Naive thymus-derived CD4-positive, alpha-beta T cell (primary cell): ENCODE results near the gene ARHGAP42. TPM values are rescaled to one million over a fixed set of nuclear protein-coding genes. Genes with fewer than 3 reads are reported as not detected.

Source experiments
- ATAC-seq: fragments of 150-1000 bp; cut with Tn5 transposase; 2 replicates; pipeline ENCODE4 v1.10.0; 2021; ENCODE audit warnings: mild to moderate bottlenecking, moderate library complexity
- CTCF ChIA-PET: fragments of 350-600 bp; sonication (Branson Sonifier 250); formaldehyde crosslinking; loops from one replicate; lab custom pipeline; 2021; ENCODE audit warnings: antibody characterized with exemption; lab: Charles Lee
- POLR2A ChIA-PET: fragments of 350-600 bp; sonication (Branson Sonifier 250); formaldehyde crosslinking; loops from one replicate; lab custom pipeline; 2021; ENCODE audit warnings: antibody characterized with exemption, inconsistent platforms; lab: Charles Lee
- DNase-seq, 9 donors: peaks; one replicate each; pipeline versions ENCODE4 v3.0.0 to v3.0.0-alpha.2; 2020 to 2022; ENCODE audit warnings: mixed read lengths in 1 of 9
- H3K27ac ChIP-seq: one replicate; pipeline ENCODE4 v1.7.0; 2013; ENCODE audit warnings: mild to moderate bottlenecking, low read depth, low read length, moderate library complexity
- H3K27me3 ChIP-seq, 2 donors: one replicate each; pipeline ENCODE4 v1.7.0; 2013; ENCODE audit warnings: low read length in 2 of 2, mild to moderate bottlenecking in 2 of 2, moderate library complexity in 2 of 2; ENCODE audit not compliant: control insufficient read depth in 2 of 2, insufficient read depth in 2 of 2
- H3K36me3 ChIP-seq, 3 experiments: 1 replicate in 2 of 3; 2 replicates in 1 of 3; pipeline ENCODE4 v1.7.0; 2013; ENCODE audit warnings: low read length in 3 of 3, mild to moderate bottlenecking in 3 of 3, moderate library complexity in 1 of 3; ENCODE audit not compliant: insufficient read depth in 3 of 3, control insufficient read depth in 2 of 3
- H3K4me1 ChIP-seq, 2 donors: one replicate each; pipeline ENCODE4 v1.7.0; 2013; ENCODE audit warnings: low read length in 2 of 2, mild to moderate bottlenecking in 2 of 2, moderate library complexity in 1 of 2; ENCODE audit not compliant: control insufficient read depth in 2 of 2, insufficient read depth in 2 of 2
- H3K4me3 ChIP-seq: 2 replicates; pipeline ENCODE4 v1.7.0; 2013; ENCODE audit warnings: mild to moderate bottlenecking, low read length
- H3K9me3 ChIP-seq, 3 experiments: 1 replicate in 2 of 3; 2 replicates in 1 of 3; pipeline ENCODE4 v1.7.0; 2013; ENCODE audit warnings: low read length in 3 of 3; ENCODE audit not compliant: control insufficient read depth in 2 of 3
- H3K27ac Mint-ChIP-seq, 9 donors: one replicate each; pipeline ENCODE4 v1.8.0; 2020 to 2022; ENCODE audit warnings: mixed read lengths in 9 of 9, mild to moderate bottlenecking in 8 of 9, moderate library complexity in 5 of 9, inconsistent platforms in 2 of 9
- H3K27me3 Mint-ChIP-seq, 5 donors: one replicate each; pipeline ENCODE4 v1.8.0; 2021 to 2022; ENCODE audit warnings: mixed read lengths in 5 of 5, mild to moderate bottlenecking in 1 of 5
- H3K36me3 Mint-ChIP-seq, 5 donors: one replicate each; pipeline ENCODE4 v1.8.0; 2020 to 2022; ENCODE audit warnings: mixed read lengths in 5 of 5, mild to moderate bottlenecking in 3 of 5, inconsistent platforms in 1 of 5
- H3K4me1 Mint-ChIP-seq, 7 donors: one replicate each; pipeline ENCODE4 v1.8.0; 2020 to 2022; ENCODE audit warnings: mixed read lengths in 7 of 7, mild to moderate bottlenecking in 3 of 7, inconsistent platforms in 1 of 7
- H3K4me3 Mint-ChIP-seq, 10 donors: one replicate each; pipeline ENCODE4 v1.8.0; 2020 to 2022; ENCODE audit warnings: mild to moderate bottlenecking in 10 of 10, mixed read lengths in 10 of 10, moderate library complexity in 6 of 10, inconsistent platforms in 2 of 10
- H3K9me3 Mint-ChIP-seq, 11 donors: one replicate each; pipeline ENCODE4 v1.8.0; 2020 to 2022; ENCODE audit warnings: mixed read lengths in 11 of 11, mild to moderate bottlenecking in 4 of 11, inconsistent platforms in 1 of 11, moderate library complexity in 1 of 11
- intact Hi-C, 2 donors: fragments of 100-400 bp; cut with micrococcal nuclease; formaldehyde crosslinking; loops; one replicate each; pipeline ENCODE4 v1.15.1; 2023
- polyA plus RNA-seq, 2 donors: library from polyadenylated mRNA; unstranded; fragments of 300-500 nt; fragmentation: Illumina TruSeq; gene quantifications; one replicate each; pipeline ENCODE4 v1.2.3, GENCODE V29; 2021
- total RNA-seq, 6 experiments: library from RNA in 5 of 6; stranded (reverse) in 5 of 6; gene quantifications; 1 replicate in 5 of 6; 2 replicates in 1 of 6; pipeline ENCODE4 v1.2.3 and lab custom pipeline; 2021 to 2026

ARHGAP42 gene
- total and polyA plus RNA-seq, 7 experiments from 2014 or later, result 0.05 to 0.66 (median 0.21) TPM; not detected in 4

GRCh38 chr11:100949443-100949842, 262.4 kb downstream of the ARHGAP42 start:
- H3K9me3 ChIP-seq, result no peaks in the 10 kb centered on the region
- H3K9me3 Mint-ChIP-seq, result peaks cover 0 to 5% (median 0%) of the 10 kb centered on the region in 11 donors
- no peak overlapping the region for H3K4me3 Mint-ChIP-seq
- no peak overlapping the region for H3K27ac ChIP-seq
- H3K4me1 ChIP-seq, result no peaks in the 10 kb centered on the region
- DNase-seq (no peak), ATAC-seq (no peak)
- ChIA-PET CTCF (no interaction called here), POLR2A (no interaction called here)
- no peaks in the 10 kb centered on the region for H3K36me3 Mint-ChIP-seq
- H3K4me3 ChIP-seq, result no peak overlapping the region
- H3K27me3 Mint-ChIP-seq, result no peaks in the 10 kb centered on the region
- no peaks in the 10 kb centered on the region for H3K36me3 ChIP-seq
- intact Hi-C loops, result loop anchor here in 1 of 2 donors (5.0 kb wide), 1 partner anchor 367 kb away; no protein-coding TSS in a partner anchor
- H3K4me1 Mint-ChIP-seq, result no peaks in the 10 kb centered on the region
- H3K27me3 ChIP-seq, result no peaks in the 10 kb centered on the region
- H3K27ac Mint-ChIP-seq, result no peak overlapping the region

- H3K4me1 ChIP-seq, result no peaks in the 10 kb centered on the region
- peaks cover 0 to 7% (median 0%) of the 10 kb centered on the region in 11 donors for H3K9me3 Mint-ChIP-seq
Measured at GRCh38 chr11:100955318-100955717, 268.2 kb downstream of the ARHGAP42 start.

GRCh38 chr11:100956351-100956750, 269.3 kb downstream of the ARHGAP42 start:
- H3K36me3 Mint-ChIP-seq, result no peaks in the 10 kb centered on the region
- no peak overlapping the region for H3K27ac Mint-ChIP-seq
- Histone ChIP-seq H3K27me3 (no peaks in the 10 kb centered on the region), H3K9me3 (no peaks in the 10 kb centered on the region), H3K36me3 (no peaks in the 10 kb centered on the region), H3K4me1 (no peaks in the 10 kb centered on the region), H3K4me3 (no peak overlapping the region), H3K27ac (no peak overlapping the region)
- DNase-seq (no peak), ATAC-seq (no peak)
- H3K27me3 Mint-ChIP-seq, result no peaks in the 10 kb centered on the region
- ChIA-PET CTCF (no interaction called here), POLR2A (no interaction called here)
- intact Hi-C loops, result no loop called here
- H3K4me1 Mint-ChIP-seq, result no peaks in the 10 kb centered on the region
- no peak overlapping the region for H3K4me3 Mint-ChIP-seq
- H3K9me3 Mint-ChIP-seq, result peaks cover 0 to 7% (median 0%) of the 10 kb centered on the region in 11 donors

More at GRCh38 chr11:100955318-100955717, 268.2 kb downstream of the ARHGAP42 start:
- intact Hi-C loops, result no loop called here
- Mint-ChIP-seq H3K4me1 (no peaks in the 10 kb centered on the region), H3K27me3 (no peaks in the 10 kb centered on the region), H3K4me3 (no peak overlapping the region), H3K36me3 (no peaks in the 10 kb centered on the region), H3K27ac (no peak overlapping the region)
- H3K9me3 ChIP-seq, result no peaks in the 10 kb centered on the region
- ChIA-PET CTCF (no interaction called here), POLR2A (no interaction called here)
- no peaks in the 10 kb centered on the region for H3K27me3 ChIP-seq
- H3K36me3 ChIP-seq, result no peaks in the 10 kb centered on the region
- H3K27ac ChIP-seq, result no peak overlapping the region
- DNase-seq, result no peak
- no peak overlapping the region for H3K4me3 ChIP-seq
- no peak for ATAC-seq

GRCh38 chr11:100957499-100957898, 270.4 kb downstream of the ARHGAP42 start:
- POLR2A ChIA-PET, result no interaction called here
- no peaks in the 10 kb centered on the region for H3K27me3 Mint-ChIP-seq
- H3K4me1 Mint-ChIP-seq, result no peaks in the 10 kb centered on the region
- no peaks in the 10 kb centered on the region for H3K27me3 ChIP-seq
- no peaks in the 10 kb centered on the region for H3K36me3 Mint-ChIP-seq
- H3K9me3 Mint-ChIP-seq, result peaks cover 0 to 7% (median 0%) of the 10 kb centered on the region in 11 donors
- H3K4me3 ChIP-seq, result no peak overlapping the region
- no peak overlapping the region for H3K4me3 Mint-ChIP-seq
- no peak overlapping the region for H3K27ac ChIP-seq
- H3K27ac Mint-ChIP-seq, result no peak overlapping the region
- H3K36me3 ChIP-seq, result no peaks in the 10 kb centered on the region
- intact Hi-C loops, result no loop called here
- H3K9me3 ChIP-seq, result no peaks in the 10 kb centered on the region
- no peaks in the 10 kb centered on the region for H3K4me1 ChIP-seq
- DNase-seq (no peak), ATAC-seq (no peak)
- CTCF ChIA-PET, result no interaction called here

GRCh38 chr11:100961633-100962032, 274.5 kb downstream of the ARHGAP42 start:
- ATAC-seq (no peak), DNase-seq (no peak)
- Histone ChIP-seq H3K4me3 (no peak overlapping the region), H3K36me3 (no peaks in the 10 kb centered on the region), H3K4me1 (no peaks in the 10 kb centered on the region), H3K9me3 (no peaks in the 10 kb centered on the region), H3K27me3 (no peaks in the 10 kb centered on the region), H3K27ac (no peak overlapping the region)
- H3K9me3 Mint-ChIP-seq, result peaks cover 0 to 7% (median 0%) of the 10 kb centered on the region in 11 donors
- H3K4me3 Mint-ChIP-seq, result no peak overlapping the region
- H3K27me3 Mint-ChIP-seq, result no peaks in the 10 kb centered on the region
- intact Hi-C loops, result no loop called here
- CTCF ChIA-PET, result no interaction called here
- H3K4me1 Mint-ChIP-seq, result no peaks in the 10 kb centered on the region
- no peaks in the 10 kb centered on the region for H3K36me3 Mint-ChIP-seq
- no peak overlapping the region for H3K27ac Mint-ChIP-seq
- POLR2A ChIA-PET, result no interaction called here

- H3K4me1 ChIP-seq, result no peaks in the 10 kb centered on the region
- H3K27me3 Mint-ChIP-seq, result no peaks in the 10 kb centered on the region
- CTCF ChIA-PET, result no interaction called here
- H3K27ac Mint-ChIP-seq, result no peak overlapping the region
- no peak overlapping the region for H3K4me3 Mint-ChIP-seq
- POLR2A ChIA-PET, result no interaction called here
- H3K9me3 Mint-ChIP-seq, result peaks cover 0 to 7% (median 2%) of the 10 kb centered on the region in 11 donors
- intact Hi-C loops, result no loop called here
- ATAC-seq (no peak), DNase-seq (no peak)
- no peak overlapping the region for H3K4me3 ChIP-seq
- no peak overlapping the region for H3K27ac ChIP-seq
- no peaks in the 10 kb centered on the region for H3K9me3 ChIP-seq
- H3K36me3 ChIP-seq, result no peaks in the 10 kb centered on the region
- H3K27me3 ChIP-seq, result no peaks in the 10 kb centered on the region
- H3K36me3 Mint-ChIP-seq, result no peaks in the 10 kb centered on the region
- H3K4me1 Mint-ChIP-seq, result no peaks in the 10 kb centered on the region
Measured at GRCh38 chr11:100963375-100963774, 276.3 kb downstream of the ARHGAP42 start.

- intact Hi-C loops, result no loop called here
Measured at GRCh38 chr11:100964435-100964834, 277.3 kb downstream of the ARHGAP42 start.

More at GRCh38 chr11:100964435-100964834, 277.3 kb downstream of the ARHGAP42 start:
- no peak for ATAC-seq
- Histone ChIP-seq H3K27me3 (no peaks in the 10 kb centered on the region), H3K9me3 (no peaks in the 10 kb centered on the region), H3K36me3 (no peaks in the 10 kb centered on the region), H3K4me1 (no peaks in the 10 kb centered on the region), H3K27ac (no peak overlapping the region), H3K4me3 (no peak overlapping the region)
- H3K27me3 Mint-ChIP-seq, result no peaks in the 10 kb centered on the region
- H3K4me1 Mint-ChIP-seq, result no peaks in the 10 kb centered on the region
- POLR2A ChIA-PET, result no interaction called here
- H3K36me3 Mint-ChIP-seq, result peaks cover 0 to 2% (median 0%) of the 10 kb centered on the region in 5 donors
- H3K9me3 Mint-ChIP-seq, result peaks cover 0 to 10% (median 4%) of the 10 kb centered on the region in 11 donors
- DNase-seq, result no peak
- H3K4me3 Mint-ChIP-seq, result no peak overlapping the region
- CTCF ChIA-PET, result no interaction called here
- no peak overlapping the region for H3K27ac Mint-ChIP-seq
